Astrocyte of the spinal cord (primary cell): Measurements from ENCODE around the gene LTBP2.

Source experiments
- DNase-seq: peaks from one replicate; pipeline ENCODE4 v3.0.0; 2011; ENCODE audit warnings: low read depth, low spot score
- H3K4me3 ChIP-seq: 2 replicates; pipeline ENCODE4 v1.5.1; 2011; ENCODE audit warnings: low read depth, mild to moderate bottlenecking, low read length, moderate library complexity
- in situ Hi-C: cut with HindIII; loops from 2 replicates; pipeline ENCODE4 v1.10.0; 2017; ENCODE audit warnings: low sequenced_read_pairs
- TF ChIP-seq, protein P1 (sequence below): IDR thresholded peaks from 2 replicates; pipeline ENCODE4 v1.5.1; 2012; ENCODE audit warnings: low read depth, mild to moderate bottlenecking, low read length, inconsistent platforms

The LTBP2 gene

GRCh38 chr14:74589291-74589879, 22.7 kb downstream of the LTBP2 start:
- TF ChIP-seq, protein P1, sequence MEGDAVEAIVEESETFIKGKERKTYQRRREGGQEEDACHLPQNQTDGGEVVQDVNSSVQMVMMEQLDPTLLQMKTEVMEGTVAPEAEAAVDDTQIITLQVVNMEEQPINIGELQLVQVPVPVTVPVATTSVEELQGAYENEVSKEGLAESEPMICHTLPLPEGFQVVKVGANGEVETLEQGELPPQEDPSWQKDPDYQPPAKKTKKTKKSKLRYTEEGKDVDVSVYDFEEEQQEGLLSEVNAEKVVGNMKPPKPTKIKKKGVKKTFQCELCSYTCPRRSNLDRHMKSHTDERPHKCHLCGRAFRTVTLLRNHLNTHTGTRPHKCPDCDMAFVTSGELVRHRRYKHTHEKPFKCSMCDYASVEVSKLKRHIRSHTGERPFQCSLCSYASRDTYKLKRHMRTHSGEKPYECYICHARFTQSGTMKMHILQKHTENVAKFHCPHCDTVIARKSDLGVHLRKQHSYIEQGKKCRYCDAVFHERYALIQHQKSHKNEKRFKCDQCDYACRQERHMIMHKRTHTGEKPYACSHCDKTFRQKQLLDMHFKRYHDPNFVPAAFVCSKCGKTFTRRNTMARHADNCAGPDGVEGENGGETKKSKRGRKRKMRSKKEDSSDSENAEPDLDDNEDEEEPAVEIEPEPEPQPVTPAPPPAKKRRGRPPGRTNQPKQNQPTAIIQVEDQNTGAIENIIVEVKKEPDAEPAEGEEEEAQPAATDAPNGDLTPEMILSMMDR = no peak
- no peak for DNase-seq
- in situ Hi-C loops = no loop called here
- no peak overlapping the region for H3K4me3 ChIP-seq

- TF ChIP-seq, protein P1 = no peak
- in situ Hi-C loops = no loop called here
Observed at GRCh38 chr14:74587363-74587707, 24.7 kb downstream of the LTBP2 start.

DNA sequence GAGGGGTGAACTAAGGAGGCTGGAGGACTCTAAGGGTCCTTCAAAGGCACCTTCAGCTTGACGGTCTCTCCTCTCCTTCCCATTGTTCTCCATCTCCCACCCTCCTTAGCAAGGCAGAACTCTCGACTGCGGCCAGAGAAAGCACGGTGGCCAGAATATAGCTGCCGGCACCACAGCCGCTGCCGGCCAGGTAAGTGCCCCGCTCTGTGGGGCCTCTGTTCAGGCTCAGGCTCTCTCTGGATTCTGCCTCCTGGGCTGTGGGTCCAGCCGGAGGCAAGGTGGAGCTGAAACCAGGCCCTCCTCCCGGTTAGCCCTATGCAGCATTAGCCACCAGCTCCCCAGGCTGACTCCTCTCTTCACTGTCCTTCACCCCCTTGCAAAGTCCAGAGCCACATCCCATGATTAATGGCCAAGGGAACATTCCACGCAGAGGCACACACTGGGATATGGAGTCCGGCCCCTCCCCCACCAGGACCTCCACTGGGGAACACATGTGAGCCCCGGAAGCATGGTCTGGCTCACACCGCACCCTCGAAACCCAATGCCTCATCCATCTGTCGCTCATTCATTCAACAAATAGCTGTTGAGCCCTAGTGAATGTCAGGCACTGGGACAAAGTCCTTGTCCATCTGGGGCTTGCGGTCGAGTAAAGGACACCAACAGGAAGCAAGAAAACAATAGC, 25.2 kb downstream of the LTBP2 start:
- in situ Hi-C loops = no loop called here
- TF ChIP-seq, protein P1 = no peak
- no peak for DNase-seq
- no peak overlapping the region for H3K4me3 ChIP-seq

More at GRCh38 chr14:74587363-74587707, 24.7 kb downstream of the LTBP2 start:
- no peak overlapping the region for H3K4me3 ChIP-seq
- no peak for DNase-seq

GRCh38 chr14:74585406-74586335, 26.4 kb downstream of the LTBP2 start:
- TF ChIP-seq, protein P1 = no peak
- no peak overlapping the region for H3K4me3 ChIP-seq
- no peak for DNase-seq
- in situ Hi-C loops = no loop called here

- no peak overlapping the region for H3K4me3 ChIP-seq
- TF ChIP-seq, protein P1 = no peak
- no peak for DNase-seq
- in situ Hi-C loops = no loop called here
Observed at GRCh38 chr14:74584951-74585350, 27.1 kb downstream of the LTBP2 start.

DNA sequence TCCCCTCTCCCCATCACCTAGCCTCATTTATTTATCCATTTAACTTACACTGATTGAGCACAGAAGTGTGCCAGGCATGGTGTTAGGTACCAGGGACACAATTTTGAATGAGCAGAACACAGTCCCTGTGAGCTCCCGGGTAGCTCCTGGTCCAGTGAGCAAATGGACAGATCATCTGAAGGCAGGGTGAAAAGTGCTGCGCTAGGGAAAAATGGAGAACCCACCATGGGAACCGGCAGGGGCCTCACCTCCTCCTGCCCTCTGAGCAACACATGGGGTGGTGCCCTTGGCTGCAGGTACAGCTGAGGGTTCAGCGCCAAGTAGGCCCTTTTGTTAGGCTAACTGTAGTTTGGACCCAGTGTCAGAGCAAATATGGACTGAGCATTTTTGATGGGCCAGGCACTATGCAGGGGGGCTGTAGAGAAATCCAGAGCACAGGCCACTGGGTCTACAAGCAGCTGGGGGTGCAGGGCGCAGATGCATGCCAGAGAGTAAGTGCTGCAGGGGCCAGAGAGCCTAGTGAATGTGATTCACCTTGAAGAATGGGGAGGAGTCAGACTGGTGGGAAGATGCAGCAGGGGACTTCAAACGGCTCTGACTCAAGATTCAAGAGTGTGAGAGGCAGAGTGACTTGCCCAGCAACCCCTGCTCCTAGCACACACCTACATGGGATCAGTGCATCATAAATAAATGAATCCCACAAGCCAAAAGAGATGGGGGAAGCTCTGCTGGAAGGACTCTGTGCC, 28.2 kb downstream of the LTBP2 start:
- peak; percentile 76 for DNase-seq
- no peak overlapping the region for H3K4me3 ChIP-seq
- TF ChIP-seq, protein P1 = no peak
- in situ Hi-C loops = no loop called here
